SK-N-SH (cell line): ENCODE data around the gene SCYGR5. TPM values are rescaled to one million over a fixed set of nuclear protein-coding genes. Genes with fewer than 3 reads are reported as not detected.

Source experiments
- CTCF ChIA-PET: fragments of 300-600, 350-600 bp; formaldehyde crosslinking; extraction: SDS; loops from one replicate; lab custom pipeline; 2021; lab: Yijun Ruan, JAX
- POLR2A ChIA-PET: fragments of 350-600 bp; sonication (Branson Sonifier 250); formaldehyde crosslinking; extraction: SDS; loops from one replicate; lab custom pipeline; 2020; ENCODE audit warnings: antibody characterized with exemption, inconsistent platforms; lab: Yijun Ruan, JAX
- DNase-seq: peaks from one replicate; pipeline ENCODE4 v3.0.0; 2012
- H2AFZ ChIP-seq: fragments of 200-600 bp; sonication (generic); 2 replicates; pipeline ENCODE4 v1.8.1; 2016; ENCODE audit warnings: antibody characterized with exemption, mild to moderate bottlenecking, low read depth
- H3F3A ChIP-seq: fragments of 200-600 bp; sonication (generic); replicated peaks from 2 replicates; pipeline ENCODE3; 2016; ENCODE audit warnings: antibody characterized with exemption, mild to moderate bottlenecking; ENCODE audit not compliant: insufficient read depth
- H3K27ac ChIP-seq, 2 experiments: fragments of 200-500 bp in 1 of 2; fragments of 200-600 bp in 1 of 2; sonication (Bioruptor generic) in 1 of 2; sonication (generic), shearing (Covaris generic) in 1 of 2; 2 replicates each; pipeline versions ENCODE4 v1.5.1 to v1.6.1; 2014 to 2016; ENCODE audit warnings: low read depth in 2 of 2, inconsistent platforms in 1 of 2, low read length in 1 of 2, mild to moderate bottlenecking in 1 of 2, mixed read lengths in 1 of 2
- H3K27me3 ChIP-seq: fragments of 200-600 bp; sonication (generic), shearing (Covaris generic); 2 replicates; pipeline ENCODE4 v1.6.1; 2016; ENCODE audit warnings: mixed run types; ENCODE audit not compliant: insufficient read depth
- H3K36me3 ChIP-seq, 2 experiments: fragments of 200-500 bp in 1 of 2; fragments of 200-600 bp in 1 of 2; sonication (Bioruptor generic) in 1 of 2; sonication (generic) in 1 of 2; replicated peaks in 1 of 2; 2 replicates each; pipeline versions ENCODE3 to v1.5.1; 2014 to 2016; ENCODE audit warnings: low read length in 1 of 2, mild to moderate bottlenecking in 1 of 2; ENCODE audit not compliant: insufficient read depth in 2 of 2, control insufficient read depth in 1 of 2
- H3K4me1 ChIP-seq, 2 experiments: fragments of 200-500 bp in 1 of 2; fragments of 200-600 bp in 1 of 2; sonication (Bioruptor generic) in 1 of 2; sonication (generic), shearing (Covaris generic) in 1 of 2; 2 replicates each; pipeline versions ENCODE4 v1.5.1 to v1.6.1; 2014 to 2016; ENCODE audit warnings: low read depth in 1 of 2, low read length in 1 of 2, mixed run types in 1 of 2; ENCODE audit not compliant: insufficient read depth in 2 of 2, control insufficient read depth in 1 of 2
- H3K4me2 ChIP-seq: fragments of 200-600 bp; sonication (generic), shearing (Covaris generic); 2 replicates; pipeline ENCODE4 v1.6.1; 2017; ENCODE audit warnings: mixed run types
- H3K4me3 ChIP-seq, 2 experiments: fragments of 200-500 bp in 1 of 2; fragments of 200-600 bp in 1 of 2; sonication (Bioruptor generic) in 1 of 2; sonication (generic), shearing (Covaris generic) in 1 of 2; 2 replicates each; pipeline versions ENCODE4 v1.5.1 to v1.8.1; 2014 to 2016; ENCODE audit warnings: low read depth in 2 of 2, inconsistent platforms in 1 of 2, low read length in 1 of 2, mild to moderate bottlenecking in 1 of 2, mixed read lengths in 1 of 2, moderate library complexity in 1 of 2
- H3K79me2 ChIP-seq: fragments of 200-600 bp; sonication (generic); 2 replicates; pipeline ENCODE4 v1.8.1; 2017; ENCODE audit warnings: mild to moderate bottlenecking; ENCODE audit not compliant: insufficient read depth
- H3K9ac ChIP-seq: fragments of 200-600 bp; sonication (generic); 2 replicates; pipeline ENCODE4 v1.6.1; 2017; ENCODE audit warnings: mixed run types
- H3K9me2 ChIP-seq: fragments of 200-600 bp; sonication (generic); 2 replicates; pipeline ENCODE4 v1.6.1; 2017; ENCODE audit warnings: mixed run types
- H3K9me3 ChIP-seq: fragments of 200-600 bp; sonication (generic); 2 replicates; pipeline ENCODE4 v1.6.1; 2017; ENCODE audit warnings: mixed run types, mild to moderate bottlenecking, moderate library complexity
- H4K20me1 ChIP-seq: fragments of 200-600 bp; sonication (generic); 2 replicates; pipeline ENCODE4 v1.6.1; 2017; ENCODE audit warnings: mild to moderate bottlenecking, mixed run types; ENCODE audit not compliant: insufficient read depth
- CHD2 ChIP-seq: fragments of 150-350 bp; IDR thresholded peaks from 2 replicates; pipeline ENCODE4 v1.6.1; 2018; ENCODE audit warnings: low read length; ENCODE audit not compliant: partially characterized antibody
- FOSL2 ChIP-seq: IDR thresholded peaks from 2 replicates; pipeline ENCODE4 v1.4.0; 2012; ENCODE audit warnings: low read depth, mild to moderate bottlenecking, moderate library complexity, borderline replicate concordance
- FOXJ3 ChIP-seq: sonication (generic); formaldehyde crosslinking; IDR thresholded peaks from 2 replicates; pipeline ENCODE4 v1.5.1; 2020; ENCODE audit warnings: mild to moderate bottlenecking, missing genetic modification reagents
- FOXM1 ChIP-seq: IDR thresholded peaks from 2 replicates; pipeline ENCODE4 v1.4.0; 2012; ENCODE audit warnings: low read depth, mild to moderate bottlenecking
- MEF2A ChIP-seq: IDR thresholded peaks from 2 replicates; pipeline ENCODE4 v1.4.0; 2012; ENCODE audit warnings: low read depth, borderline replicate concordance
- MXI1 ChIP-seq: IDR thresholded peaks from 2 replicates; pipeline ENCODE4 v1.6.1; 2012; ENCODE audit warnings: mild to moderate bottlenecking, low read depth, low read length, improper control_type of control experiment
- NRF1 ChIP-seq: IDR thresholded peaks from 2 replicates; pipeline ENCODE4 v1.6.1; 2012; ENCODE audit warnings: low read depth, mild to moderate bottlenecking, low read length
- POLR2AphosphoS5 ChIP-seq: IDR thresholded peaks from 2 replicates; pipeline ENCODE4 v1.6.1; 2012; ENCODE audit warnings: low read depth, low read length
- RFX5 ChIP-seq: IDR thresholded peaks from 2 replicates; pipeline ENCODE4 v1.6.1; 2012; ENCODE audit warnings: mild to moderate bottlenecking, improper control_type of control experiment, low read length
- RXRA ChIP-seq: IDR thresholded peaks from 2 replicates; pipeline ENCODE4 v1.4.0; 2012; ENCODE audit warnings: low read depth, mild to moderate bottlenecking, borderline replicate concordance
- SMC3 ChIP-seq: IDR thresholded peaks from 2 replicates; pipeline ENCODE4 v1.6.1; 2012; ENCODE audit warnings: low read depth, low read length, improper control_type of control experiment
- TAF1 ChIP-seq: IDR thresholded peaks from 2 replicates; pipeline ENCODE4 v1.6.1; 2012; ENCODE audit warnings: low read depth, mild to moderate bottlenecking, low read length, moderate library complexity, borderline replicate concordance
- TCF12 ChIP-seq: IDR thresholded peaks from 2 replicates; pipeline ENCODE4 v1.4.0; 2012
- TEAD4 ChIP-seq: IDR thresholded peaks from 2 replicates; pipeline ENCODE4 v1.4.0; 2012; ENCODE audit warnings: mild to moderate bottlenecking, borderline replicate concordance; ENCODE audit not compliant: insufficient read depth
- USF1 ChIP-seq: IDR thresholded peaks from 2 replicates; pipeline ENCODE4 v1.4.0; 2012; ENCODE audit warnings: low read depth, borderline replicate concordance
- USF2 ChIP-seq: fragments of 150-350 bp; IDR thresholded peaks from 2 replicates; pipeline ENCODE4 v1.6.1; 2017; ENCODE audit warnings: antibody characterized with exemption, low read length, low read depth, borderline replicate concordance
- YY1 ChIP-seq: IDR thresholded peaks from 2 replicates; pipeline ENCODE4 v1.4.0; 2012; ENCODE audit warnings: low read depth, mild to moderate bottlenecking
- WGBS: methylation state at CpG from one replicate; pipeline ENCODE4 v1.1.6; 2017; ENCODE audit warnings: low lambda C conversion rate; 5-methylcytosine and 5-hydroxymethylcytosine counted together
- polyA plus RNA-seq, 3 experiments: library from polyadenylated mRNA; depleted of rRNA; stranded (reverse); fragments of >200 nt; gene quantifications; 2 replicates each; pipeline ENCODE4 v1.2.3, GENCODE V29; 2012
- TF ChIP-seq, protein P1 (sequence below): fragments of 150-350 bp; IDR thresholded peaks from 2 replicates; pipeline ENCODE4 v1.6.1; 2016; ENCODE audit warnings: mild to moderate bottlenecking, low read depth, low read length
- TF ChIP-seq, protein P2 (sequence below): IDR thresholded peaks from 2 replicates; pipeline ENCODE4 v1.4.0; 2012; ENCODE audit warnings: low read depth
- TF ChIP-seq, protein P3 (sequence below): IDR thresholded peaks from 2 replicates; pipeline ENCODE4 v1.6.1; 2012; ENCODE audit warnings: mild to moderate bottlenecking, low read depth, low read length, moderate library complexity

Gene SCYGR5
- polyA plus RNA-seq, 1 of the 3 experiments (the other 2 are of a cell fraction): not detected

- Histone ChIP-seq H3K9ac (no peak overlapping the region), H4K20me1 (no peaks in the 10 kb centered on the region), H3K4me3 (no peak overlapping the region), H3K79me2 (no peaks in the 10 kb centered on the region), H3K4me1 (peaks cover 0 to 5% of the 10 kb centered on the region in 2 experiments; a peak in 1 of 4 replicates)
- CTCF ChIA-PET: no interaction called here
- no peak for TF ChIP-seq SMC3
- TF ChIP-seq TCF12: no peak
- no peak for TF ChIP-seq MEF2A
- TF ChIP-seq, all 33 proteins: peak for 0
- H3K4me2 ChIP-seq: no peak overlapping the region
- no peaks in the 10 kb centered on the region for H3K27me3 ChIP-seq
- 83% methylated on average over 10 of the region's 10 CpGs for WGBS
- no peak for DNase-seq
- no peaks in the 10 kb centered on the region for H3K36me3 ChIP-seq
- H3F3A ChIP-seq: no peaks in the 10 kb centered on the region
- POLR2A ChIA-PET: no interaction called here
- H2AFZ ChIP-seq: no peak overlapping the region
- no peaks in the 10 kb centered on the region for H3K9me2 ChIP-seq
- no peak overlapping the region for H3K27ac ChIP-seq
- no peaks in the 10 kb centered on the region for H3K9me3 ChIP-seq
Measured at GRCh38 chr2:227626580-227627151, 39.9 kb upstream of the SCYGR5 start.

DNA sequence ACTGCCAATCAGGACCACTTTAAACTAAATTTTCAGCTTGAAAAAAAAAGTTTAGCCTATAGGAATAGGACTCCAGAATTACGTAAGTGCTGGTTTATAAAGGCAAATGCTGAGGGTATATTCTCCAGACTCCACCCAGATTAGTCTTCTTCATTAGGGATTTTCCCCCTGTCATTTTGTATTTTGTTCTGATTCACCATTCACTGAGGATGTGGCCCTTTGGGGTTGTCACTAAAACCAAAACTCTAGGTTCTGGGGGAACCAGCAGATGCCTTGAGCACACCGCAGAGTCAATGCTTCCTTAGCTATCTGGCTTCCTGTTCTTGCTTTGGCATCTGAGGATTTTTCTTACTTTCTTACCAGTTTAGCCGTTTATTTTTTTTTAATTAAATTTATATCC, 38.8 kb upstream of the SCYGR5 start:
- H3K79me2 ChIP-seq: no peaks in the 10 kb centered on the region
- no peaks in the 10 kb centered on the region for H4K20me1 ChIP-seq
- no peaks in the 10 kb centered on the region for H3K9me3 ChIP-seq
- H3K4me3 ChIP-seq: no peak overlapping the region
- ChIA-PET POLR2A (no interaction called here), CTCF (interaction anchor here (1.6 kb wide), 1 partner anchor 11 kb away, joined by 3 read pairs; no protein-coding TSS in a partner anchor)
- no peaks in the 10 kb centered on the region for H3K36me3 ChIP-seq
- no peak overlapping the region for H3K27ac ChIP-seq
- no peak overlapping the region for H2AFZ ChIP-seq
- TF ChIP-seq, protein P1, sequence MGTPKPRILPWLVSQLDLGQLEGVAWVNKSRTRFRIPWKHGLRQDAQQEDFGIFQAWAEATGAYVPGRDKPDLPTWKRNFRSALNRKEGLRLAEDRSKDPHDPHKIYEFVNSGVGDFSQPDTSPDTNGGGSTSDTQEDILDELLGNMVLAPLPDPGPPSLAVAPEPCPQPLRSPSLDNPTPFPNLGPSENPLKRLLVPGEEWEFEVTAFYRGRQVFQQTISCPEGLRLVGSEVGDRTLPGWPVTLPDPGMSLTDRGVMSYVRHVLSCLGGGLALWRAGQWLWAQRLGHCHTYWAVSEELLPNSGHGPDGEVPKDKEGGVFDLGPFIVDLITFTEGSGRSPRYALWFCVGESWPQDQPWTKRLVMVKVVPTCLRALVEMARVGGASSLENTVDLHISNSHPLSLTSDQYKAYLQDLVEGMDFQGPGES: no peak
- no peak for TF ChIP-seq FOSL2
- no peak for TF ChIP-seq FOXM1
- TF ChIP-seq YY1: no peak
- TF ChIP-seq CHD2: no peak
- TF ChIP-seq TEAD4: no peak
- TF ChIP-seq, protein P2, sequence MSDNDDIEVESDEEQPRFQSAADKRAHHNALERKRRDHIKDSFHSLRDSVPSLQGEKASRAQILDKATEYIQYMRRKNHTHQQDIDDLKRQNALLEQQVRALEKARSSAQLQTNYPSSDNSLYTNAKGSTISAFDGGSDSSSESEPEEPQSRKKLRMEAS: no peak
- TF ChIP-seq TAF1: no peak
- TF ChIP-seq USF1: no peak
- TF ChIP-seq NRF1: no peak
- TF ChIP-seq RFX5: no peak
- TF ChIP-seq USF2: no peak
- no peak for TF ChIP-seq FOXJ3 (CRISPR knock-in tag)
- no peak for TF ChIP-seq MXI1
- no peak for TF ChIP-seq POLR2AphosphoS5
- TF ChIP-seq, protein P3, sequence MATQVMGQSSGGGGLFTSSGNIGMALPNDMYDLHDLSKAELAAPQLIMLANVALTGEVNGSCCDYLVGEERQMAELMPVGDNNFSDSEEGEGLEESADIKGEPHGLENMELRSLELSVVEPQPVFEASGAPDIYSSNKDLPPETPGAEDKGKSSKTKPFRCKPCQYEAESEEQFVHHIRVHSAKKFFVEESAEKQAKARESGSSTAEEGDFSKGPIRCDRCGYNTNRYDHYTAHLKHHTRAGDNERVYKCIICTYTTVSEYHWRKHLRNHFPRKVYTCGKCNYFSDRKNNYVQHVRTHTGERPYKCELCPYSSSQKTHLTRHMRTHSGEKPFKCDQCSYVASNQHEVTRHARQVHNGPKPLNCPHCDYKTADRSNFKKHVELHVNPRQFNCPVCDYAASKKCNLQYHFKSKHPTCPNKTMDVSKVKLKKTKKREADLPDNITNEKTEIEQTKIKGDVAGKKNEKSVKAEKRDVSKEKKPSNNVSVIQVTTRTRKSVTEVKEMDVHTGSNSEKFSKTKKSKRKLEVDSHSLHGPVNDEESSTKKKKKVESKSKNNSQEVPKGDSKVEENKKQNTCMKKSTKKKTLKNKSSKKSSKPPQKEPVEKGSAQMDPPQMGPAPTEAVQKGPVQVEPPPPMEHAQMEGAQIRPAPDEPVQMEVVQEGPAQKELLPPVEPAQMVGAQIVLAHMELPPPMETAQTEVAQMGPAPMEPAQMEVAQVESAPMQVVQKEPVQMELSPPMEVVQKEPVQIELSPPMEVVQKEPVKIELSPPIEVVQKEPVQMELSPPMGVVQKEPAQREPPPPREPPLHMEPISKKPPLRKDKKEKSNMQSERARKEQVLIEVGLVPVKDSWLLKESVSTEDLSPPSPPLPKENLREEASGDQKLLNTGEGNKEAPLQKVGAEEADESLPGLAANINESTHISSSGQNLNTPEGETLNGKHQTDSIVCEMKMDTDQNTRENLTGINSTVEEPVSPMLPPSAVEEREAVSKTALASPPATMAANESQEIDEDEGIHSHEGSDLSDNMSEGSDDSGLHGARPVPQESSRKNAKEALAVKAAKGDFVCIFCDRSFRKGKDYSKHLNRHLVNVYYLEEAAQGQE: no peak
- no peak for TF ChIP-seq RXRA
- TF ChIP-seq, all 33 proteins: peak for 0
- Histone ChIP-seq H3F3A (no peaks in the 10 kb centered on the region), H3K9ac (no peak overlapping the region), H3K9me2 (no peaks in the 10 kb centered on the region), H3K4me1 (peaks cover 0 to 5% of the 10 kb centered on the region in 2 experiments; a peak in 1 of 4 replicates), H3K27me3 (no peaks in the 10 kb centered on the region), H3K4me2 (no peak overlapping the region)
- WGBS: 71% methylated on average over 3 of the region's 3 CpGs
- DNase-seq: no peak
